ENCODE results near the gene GPC5. TPM values are rescaled to one million over a fixed set of nuclear protein-coding genes. Genes with fewer than 3 reads are reported as not detected.

GPC5 gene
- total RNA-seq, 4 donors from 2014 or later = 0.47 TPM; not detected in 3

DNA sequence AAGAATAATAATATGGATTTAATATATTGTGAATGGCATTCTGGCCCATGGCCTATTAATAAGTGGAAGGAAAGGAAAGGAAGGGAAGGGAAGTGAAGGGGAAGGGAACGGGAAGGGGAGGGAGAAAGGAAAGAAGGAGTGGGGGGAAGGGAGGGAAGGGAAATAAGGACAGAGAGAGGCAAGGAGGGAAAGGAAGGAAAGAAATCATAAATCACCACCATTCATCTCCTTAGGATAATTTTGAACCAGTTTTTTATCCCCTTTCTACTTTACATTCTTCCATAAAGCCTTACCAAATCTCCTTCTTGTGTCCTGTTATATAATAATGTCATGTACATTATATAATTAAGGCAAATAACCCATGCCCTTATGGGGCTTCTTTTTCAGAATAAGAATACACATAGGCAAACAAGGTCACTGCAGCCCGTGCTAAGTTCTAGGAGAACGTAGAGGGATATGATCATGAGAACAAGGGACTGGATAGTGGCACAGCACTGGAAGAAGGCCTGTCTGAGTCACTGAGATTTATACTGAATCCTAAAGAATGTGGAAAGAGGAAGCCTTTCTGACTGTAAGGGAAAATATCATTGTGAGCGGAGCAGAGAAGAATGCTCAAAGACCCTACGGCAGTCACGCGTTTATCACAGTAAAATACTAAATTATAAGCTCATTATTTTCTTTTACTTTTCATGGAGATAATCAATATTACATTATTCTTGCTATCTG, 1383.7 kb downstream of the GPC5 start:
- WGBS, 2 donors (ENCODE audit: low coverage in 1 of 2) = 74 to 87% methylated on average over 5 to 7 of the region's 7 CpGs
- Histone ChIP-seq H3K4me1 (no peaks in the 10 kb centered on the region), H3K4me3 (no peak overlapping the region), H3K36me3 (no peaks in the 10 kb centered on the region), H3K27ac (no peak overlapping the region), H3K27me3 (no peaks in the 10 kb centered on the region), H3K9me3 (no peaks in the 10 kb centered on the region)
- no peak for TF ChIP-seq POLR2A (IDR thresholded peaks at IDR 0.05)
- TF ChIP-seq, protein P1, sequence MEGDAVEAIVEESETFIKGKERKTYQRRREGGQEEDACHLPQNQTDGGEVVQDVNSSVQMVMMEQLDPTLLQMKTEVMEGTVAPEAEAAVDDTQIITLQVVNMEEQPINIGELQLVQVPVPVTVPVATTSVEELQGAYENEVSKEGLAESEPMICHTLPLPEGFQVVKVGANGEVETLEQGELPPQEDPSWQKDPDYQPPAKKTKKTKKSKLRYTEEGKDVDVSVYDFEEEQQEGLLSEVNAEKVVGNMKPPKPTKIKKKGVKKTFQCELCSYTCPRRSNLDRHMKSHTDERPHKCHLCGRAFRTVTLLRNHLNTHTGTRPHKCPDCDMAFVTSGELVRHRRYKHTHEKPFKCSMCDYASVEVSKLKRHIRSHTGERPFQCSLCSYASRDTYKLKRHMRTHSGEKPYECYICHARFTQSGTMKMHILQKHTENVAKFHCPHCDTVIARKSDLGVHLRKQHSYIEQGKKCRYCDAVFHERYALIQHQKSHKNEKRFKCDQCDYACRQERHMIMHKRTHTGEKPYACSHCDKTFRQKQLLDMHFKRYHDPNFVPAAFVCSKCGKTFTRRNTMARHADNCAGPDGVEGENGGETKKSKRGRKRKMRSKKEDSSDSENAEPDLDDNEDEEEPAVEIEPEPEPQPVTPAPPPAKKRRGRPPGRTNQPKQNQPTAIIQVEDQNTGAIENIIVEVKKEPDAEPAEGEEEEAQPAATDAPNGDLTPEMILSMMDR (IDR thresholded peaks at IDR 0.05) = no peak
- TF ChIP-seq POLR2AphosphoS5 (IDR thresholded peaks at IDR 0.05) = no peak
- no peak for TF ChIP-seq EP300 (IDR thresholded peaks at IDR 0.05)
- no peak for ATAC-seq

GRCh38 chr13:92802776-92803175, 1404.4 kb downstream of the GPC5 start:
- ATAC-seq = no peak
- Histone ChIP-seq H3K36me3 (no peaks in the 10 kb centered on the region), H3K4me3 (no peak overlapping the region), H3K27me3 (no peaks in the 10 kb centered on the region), H3K4me1 (no peaks in the 10 kb centered on the region), H3K27ac (no peak overlapping the region), H3K9me3 (no peaks in the 10 kb centered on the region)
- TF ChIP-seq EP300 (IDR thresholded peaks at IDR 0.05) (no peak), POLR2A (IDR thresholded peaks at IDR 0.05) (no peak), POLR2AphosphoS5 (IDR thresholded peaks at IDR 0.05) (no peak)
- TF ChIP-seq, protein P1 (IDR thresholded peaks at IDR 0.05) = no peak
- 33 to 62% methylated on average over 1 of the region's 1 CpG for WGBS, 2 donors (ENCODE audit: low coverage in 1 of 2)

- no peak overlapping the region for H3K4me3 ChIP-seq
- no peaks in the 10 kb centered on the region for H3K9me3 ChIP-seq
- no peaks in the 10 kb centered on the region for H3K27me3 ChIP-seq
- ATAC-seq = no peak
- WGBS, 2 donors (ENCODE audit: low coverage in 1 of 2) = 78 to 95% methylated on average over 1 of the region's 1 CpG
- no peaks in the 10 kb centered on the region for H3K36me3 ChIP-seq
- TF ChIP-seq, protein P1 (IDR thresholded peaks at IDR 0.05) = no peak
- TF ChIP-seq POLR2AphosphoS5 (IDR thresholded peaks at IDR 0.05) = no peak
- no peak for TF ChIP-seq POLR2A (IDR thresholded peaks at IDR 0.05)
- TF ChIP-seq EP300 (IDR thresholded peaks at IDR 0.05) = no peak
- H3K4me1 ChIP-seq = no peaks in the 10 kb centered on the region
- no peak overlapping the region for H3K27ac ChIP-seq
Observed at GRCh38 chr13:92804346-92804745, 1405.9 kb downstream of the GPC5 start.

- no peaks in the 10 kb centered on the region for H3K9me3 ChIP-seq
- no peaks in the 10 kb centered on the region for H3K27me3 ChIP-seq
- ATAC-seq = no peak
- H3K36me3 ChIP-seq = no peaks in the 10 kb centered on the region
- H3K4me3 ChIP-seq = no peak overlapping the region
- H3K4me1 ChIP-seq = no peaks in the 10 kb centered on the region
- H3K27ac ChIP-seq = no peak overlapping the region
- TF ChIP-seq, protein P1 (IDR thresholded peaks at IDR 0.05) = no peak
- TF ChIP-seq POLR2A (IDR thresholded peaks at IDR 0.05) (no peak), EP300 (IDR thresholded peaks at IDR 0.05) (no peak)
- WGBS, 2 donors (ENCODE audit: low coverage in 1 of 2) = 36 to 68% methylated on average over 2 of the region's 2 CpGs
Observed at GRCh38 chr13:92804926-92805325, 1406.5 kb downstream of the GPC5 start.

DNA sequence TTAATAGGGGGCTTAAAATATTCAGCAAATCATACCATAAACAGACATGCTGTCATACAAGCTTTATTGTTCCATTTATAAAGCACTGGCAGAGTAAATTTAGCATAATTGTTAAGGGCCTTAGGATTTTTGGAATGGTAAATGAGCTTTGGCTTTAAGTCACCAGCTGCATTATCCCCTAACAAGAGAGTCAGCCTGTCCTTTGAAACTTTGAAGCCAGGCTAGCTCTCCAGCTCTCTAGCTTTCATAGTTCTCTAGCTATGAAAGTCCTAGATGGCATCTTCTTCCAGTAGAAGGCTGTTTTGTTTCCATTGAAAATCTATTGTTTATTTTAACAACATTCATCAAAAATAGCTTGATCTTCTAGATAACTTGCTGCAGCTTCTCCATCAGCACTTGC, 1407.3 kb downstream of the GPC5 start:
- peak overlapping the region; percentile 25 to 26 for H3K4me3 ChIP-seq
- TF ChIP-seq, protein P1 (IDR thresholded peaks at IDR 0.05) = no peak
- TF ChIP-seq POLR2AphosphoS5 (IDR thresholded peaks at IDR 0.05) = no peak
- no peak for TF ChIP-seq POLR2A (IDR thresholded peaks at IDR 0.05)
- no peak for TF ChIP-seq EP300 (IDR thresholded peaks at IDR 0.05)
- no peaks in the 10 kb centered on the region for H3K9me3 ChIP-seq
- H3K27me3 ChIP-seq = no peaks in the 10 kb centered on the region
- H3K27ac ChIP-seq = peak overlapping the region in 2 of 4 donors; percentile 12 to 31
- no peak for ATAC-seq
- H3K4me1 ChIP-seq = no peaks in the 10 kb centered on the region
- H3K36me3 ChIP-seq = no peaks in the 10 kb centered on the region
